H1 (cell line): ENCODE results near the gene L3MBTL4.

ENCODE experiments used
- CEBPB ChIP-seq: IDR thresholded peaks from 2 replicates; pipeline ENCODE4 v1.6.1; 2012; ENCODE audit warnings: low read depth, low read length
- EP300 ChIP-seq, 2 experiments: IDR thresholded peaks; 1 replicate in 1 of 2; 2 replicates in 1 of 2; pipeline ENCODE4 v1.6.1; 2011 to 2012; ENCODE audit warnings: low read depth in 2 of 2, low read length in 2 of 2, mild to moderate bottlenecking in 2 of 2, borderline replicate concordance in 1 of 2, inconsistent platforms in 1 of 2, moderate library complexity in 1 of 2
- HDAC6 ChIP-seq: IDR thresholded peaks from one replicate; pipeline ENCODE4 v1.7.1; 2012; ENCODE audit warnings: low read depth, mild to moderate bottlenecking, inconsistent platforms, low read length, moderate library complexity
- POLR2A ChIP-seq, 2 experiments: IDR thresholded peaks; 1 replicate in 1 of 2; 2 replicates in 1 of 2; pipeline ENCODE4 v1.6.1; 2011; ENCODE audit warnings: low read depth in 2 of 2, low read length in 2 of 2, mild to moderate bottlenecking in 2 of 2; ENCODE audit errors: control extremely low read depth in 1 of 2
- POLR2AphosphoS5 ChIP-seq: IDR thresholded peaks from 2 replicates; pipeline ENCODE4 v1.6.1; 2011; ENCODE audit warnings: low read depth, low read length

GRCh38 chr18:6021306-6022073, 393.2 kb downstream of the L3MBTL4 start:
- TF ChIP-seq HDAC6 (no peak), POLR2A (IDR thresholded peaks at IDR 0.05; ENCODE audit: control extremely low read depth in 1 of 2, low read depth in 2 of 2, low read length in 2 of 2) (no peak), CEBPB (no peak), EP300 (IDR thresholded peaks at IDR 0.05; ENCODE audit: borderline replicate concordance in 1 of 2, low read depth in 2 of 2, low read length in 2 of 2) (no peak), POLR2AphosphoS5 (no peak)
